Measurements from ENCODE around the gene PPP4R4.
"Not testable (repeated sequence)": the region's sequence is repeated elsewhere in the genome, so short reads cannot be mapped to it uniquely, and the experiment has no call there.

PPP4R4 gene

GRCh38 chr14:94177806-94178205 lies 3.7 kb downstream of the PPP4R4 start:
- DNase-seq (ENCODE audit: low read depth) = no peak

- DNase-seq (ENCODE audit: low read depth) = no peak
These were observed 5.1 kb downstream of the PPP4R4 start for GRCh38 chr14:94179244-94179643.

GRCh38 chr14:94180655-94181271 lies 6.6 kb downstream of the PPP4R4 start:
- no peak for DNase-seq (ENCODE audit: low read depth)

GRCh38 chr14:94181835-94182234 lies 7.7 kb downstream of the PPP4R4 start:
- DNase-seq (ENCODE audit: low read depth) = no peak

GRCh38 chr14:94192536-94192935 lies 18.4 kb downstream of the PPP4R4 start:
- DNase-seq (ENCODE audit: low read depth) = no peak

- DNase-seq (ENCODE audit: low read depth) = no peak
These were observed 19.7 kb downstream of the PPP4R4 start for GRCh38 chr14:94193776-94194175.

GRCh38 chr14:94196057-94196456 lies 21.9 kb downstream of the PPP4R4 start:
- no peak for DNase-seq (ENCODE audit: low read depth)

GRCh38 chr14:94203473-94204210 lies 29.5 kb downstream of the PPP4R4 start:
- no peak for DNase-seq (ENCODE audit: low read depth)

- no peak for DNase-seq (ENCODE audit: low read depth)
These were observed 38.9 kb downstream of the PPP4R4 start for GRCh38 chr14:94213021-94213420.

GRCh38 chr14:94213741-94214140 lies 39.6 kb downstream of the PPP4R4 start:
- DNase-seq (ENCODE audit: low read depth) = no peak

- DNase-seq (ENCODE audit: low read depth) = no peak
These were observed 43.0 kb downstream of the PPP4R4 start for GRCh38 chr14:94217116-94217515.

GRCh38 chr14:94218198-94218886 lies 44.2 kb downstream of the PPP4R4 start:
- DNase-seq (ENCODE audit: low read depth) = not testable (repeated sequence)

GRCh38 chr14:94224040-94224439 lies 49.9 kb downstream of the PPP4R4 start:
- no peak for DNase-seq (ENCODE audit: low read depth)

- DNase-seq (ENCODE audit: low read depth) = no peak
These were observed 51.6 kb downstream of the PPP4R4 start for GRCh38 chr14:94225460-94226378.

- no peak for DNase-seq (ENCODE audit: low read depth)
These were observed 52.9 kb downstream of the PPP4R4 start for GRCh38 chr14:94227029-94227428.

GRCh38 chr14:94237046-94237445 lies 62.9 kb downstream of the PPP4R4 start:
- DNase-seq (ENCODE audit: low read depth) = no peak

GRCh38 chr14:94237983-94238382 lies 63.9 kb downstream of the PPP4R4 start:
- DNase-seq (ENCODE audit: low read depth) = no peak

- no peak for DNase-seq (ENCODE audit: low read depth)
These were observed 65.3 kb downstream of the PPP4R4 start for GRCh38 chr14:94239406-94239805.

GRCh38 chr14:94244182-94244581 lies 70.1 kb downstream of the PPP4R4 start:
- no peak for DNase-seq (ENCODE audit: low read depth)

GRCh38 chr14:94264195-94264594 lies 90.1 kb downstream of the PPP4R4 start:
- DNase-seq (ENCODE audit: low read depth) = not testable (repeated sequence)

GRCh38 chr14:94267352-94267751 lies 93.2 kb downstream of the PPP4R4 start:
- DNase-seq (ENCODE audit: low read depth) = no peak

- not testable (repeated sequence) for DNase-seq (ENCODE audit: low read depth)
These were observed 94.5 kb downstream of the PPP4R4 start for GRCh38 chr14:94268582-94268981.

Measured in activated gamma-delta T cell treated with anti-CD3 and anti-CD28 coated beads, Interleukin-2, amount 50 U/mL, for 16 hours (primary cell).